GM12878 (cell line): ENCODE measurements around the gene CCSER1. TPM values are rescaled to one million over a fixed set of nuclear protein-coding genes. Genes with fewer than 3 reads are reported as not detected.

ENCODE experiments used
- ATAC-seq: fragments of 200-7000 bp; cut with Tn5 transposase; 3 replicates; pipeline ENCODE4 v1.9.1; 2020; ENCODE audit warnings: mild to moderate bottlenecking, moderate library complexity
- BruUV-seq: library from RNA; stranded (reverse); fragments of 400-500 nt; replicated peaks from 2 replicates; lab custom pipeline; 2021; lab: Mats Ljungman, UMichigan
- CTCF ChIA-PET: fragments of 300-600 bp; sonication (Branson Sonifier 250); formaldehyde crosslinking; extraction: SDS; loops from one replicate; lab custom pipeline; 2021; ENCODE audit warnings: inconsistent platforms; lab: Yijun Ruan, JAX
- POLR2A ChIA-PET: fragments of 350-600 bp; formaldehyde crosslinking; extraction: SDS; loops from one replicate; lab custom pipeline; 2021; ENCODE audit warnings: inconsistent platforms; lab: Charles Lee
- RAD21 ChIA-PET: fragments of 300-600 bp; sonication (Branson Sonifier 250); formaldehyde crosslinking; loops from one replicate; lab custom pipeline; 2023; ENCODE audit warnings: antibody characterized with exemption; ENCODE audit not compliant: unreplicated experiment; lab: Charles Lee
- SMC1A ChIA-PET: fragments of 300-600 bp; sonication (Branson Sonifier 250); formaldehyde crosslinking; loops from one replicate; lab custom pipeline; 2023; ENCODE audit not compliant: unreplicated experiment, uncharacterized antibody; lab: Charles Lee
- DNase-seq: peaks from one replicate; pipeline ENCODE4 v3.0.0-alpha.2; 2011; ENCODE audit warnings: low read depth, low spot score
- FAIRE-seq: peaks from 3 replicates; lab custom pipeline; 2011; peaks lifted over from hg19 to GRCh38; lab: Jason Lieb, UNC
- H2AFZ ChIP-seq: 2 replicates; pipeline ENCODE4 v1.6.0; 2011; ENCODE audit warnings: low read depth, low read length, control low read depth; ENCODE audit not compliant: control insufficient read depth
- H3K27ac ChIP-seq: 2 replicates; pipeline ENCODE4 v1.5.1; 2011; ENCODE audit warnings: control low read depth; ENCODE audit not compliant: control insufficient read depth, insufficient read depth
- H3K27me3 ChIP-seq, 2 experiments: replicated peaks in 1 of 2; 2 replicates each; pipeline versions ENCODE4 v1.6.0 to v1.6.1; 2011; ENCODE audit warnings: low read length in 1 of 2; ENCODE audit not compliant: control insufficient read depth in 2 of 2, insufficient read depth in 2 of 2
- H3K36me3 ChIP-seq, 2 experiments: 2 replicates each; pipeline ENCODE4 v1.5.1; 2011; ENCODE audit warnings: low read length in 1 of 2; ENCODE audit not compliant: control insufficient read depth in 2 of 2, insufficient read depth in 2 of 2
- H3K4me1 ChIP-seq: 2 replicates; pipeline ENCODE4 v1.6.1; 2011; ENCODE audit warnings: mild to moderate bottlenecking, low read length, moderate library complexity, mixed read lengths; ENCODE audit not compliant: control insufficient read depth, insufficient read depth
- H3K4me2 ChIP-seq: 2 replicates; pipeline ENCODE4 v1.6.0; 2011; ENCODE audit warnings: control low read depth; ENCODE audit not compliant: control insufficient read depth, insufficient read depth
- H3K4me3 ChIP-seq: fragments of 200-600 bp; sonication (generic); 2 replicates; pipeline ENCODE4 v1.5.1; 2016
- H3K79me2 ChIP-seq: 2 replicates; pipeline ENCODE4 v1.6.0; 2011; ENCODE audit warnings: low read length; ENCODE audit not compliant: control insufficient read depth, insufficient read depth
- H3K9ac ChIP-seq: 2 replicates; pipeline ENCODE4 v1.8.0; 2011; ENCODE audit warnings: low read length, control low read depth, mixed read lengths; ENCODE audit not compliant: control insufficient read depth, insufficient read depth
- H3K9me3 ChIP-seq: replicated peaks from 3 replicates; pipeline ENCODE4 v1.5.1; 2011; ENCODE audit warnings: mild to moderate bottlenecking, low read length; ENCODE audit not compliant: control insufficient read depth, insufficient read depth
- H4K20me1 ChIP-seq: 2 replicates; pipeline ENCODE4 v1.6.0; 2011; ENCODE audit not compliant: control insufficient read depth, insufficient read depth
- CREM ChIP-seq: IDR thresholded peaks from 2 replicates; pipeline ENCODE4 v1.6.1; 2014; ENCODE audit warnings: antibody characterized with exemption, low read depth
- DPF2 ChIP-seq: fragments of 450-650 bp; IDR thresholded peaks from 2 replicates; pipeline ENCODE4 v1.6.1; 2017; ENCODE audit warnings: mild to moderate bottlenecking
- GATAD2B ChIP-seq: fragments of 450-650 bp; conservative IDR thresholded peaks from 2 replicates; pipeline ENCODE4 v1.6.1; 2017; ENCODE audit warnings: low read depth, mild to moderate bottlenecking, moderate library complexity
- MYB ChIP-seq: fragments of 150-350 bp; IDR thresholded peaks from 2 replicates; pipeline ENCODE4 v1.6.1; 2014; ENCODE audit warnings: mild to moderate bottlenecking, low read depth, low read length, borderline replicate concordance
- NR2C1 ChIP-seq: fragments of 450-650 bp; IDR thresholded peaks from 2 replicates; pipeline ENCODE4 v1.6.1; 2017; ENCODE audit warnings: antibody characterized with exemption, mild to moderate bottlenecking, moderate library complexity
- RFX5 ChIP-seq: IDR thresholded peaks from 2 replicates; pipeline ENCODE4 v1.6.1; 2011; ENCODE audit warnings: low read depth, low read length, improper control_type of control experiment
- SREBF1 ChIP-seq: IDR thresholded peaks from 2 replicates; pipeline ENCODE4 v1.6.1; 2012; ENCODE audit warnings: mild to moderate bottlenecking, low read length
- TCF3 ChIP-seq: IDR thresholded peaks from 2 replicates; pipeline ENCODE4 v1.6.1; 2012; ENCODE audit warnings: low read depth, mild to moderate bottlenecking, low read length, borderline replicate concordance; ENCODE audit not compliant: insufficient read depth
- ZNF274 ChIP-seq: IDR thresholded peaks from one replicate; pipeline ENCODE4 v1.8.0; 2011; ENCODE audit not compliant: insufficient read length, insufficient read depth
- in situ Hi-C: fragments of 300-500 bp; cut with MboI; formaldehyde crosslinking; loops from 9 replicates; pipeline ENCODE4 v1.14.3; 2018; ENCODE audit warnings: mixed read lengths
- intact Hi-C: fragments of 100-400 bp; cut with micrococcal nuclease; formaldehyde crosslinking; loops from one replicate; pipeline ENCODE4 v1.14.2; 2022; ENCODE audit not compliant: unreplicated experiment
- polyA plus RNA-seq, 11 experiments: library from polyadenylated mRNA; depleted of rRNA in 4 of 11; unstranded in 6 of 11; stranded (reverse) in 5 of 11; fragments of >200 nt; fragmentation: Nextera tagmentation in 4 of 11; fragmentation: Illumina TruSeq in 1 of 11; extraction: Ambion mirVana in 4 of 11; extraction: Trizol in 1 of 11; gene quantifications; 1 replicate in 1 of 11; 2 replicates in 10 of 11; pipeline versions ENCODE4 v1.2.1 to v1.2.3, GENCODE V29; 2011 to 2016; ENCODE audit warnings: inconsistent platforms in 2 of 11, missing spikeins in 2 of 11, low read depth in 1 of 11
- total RNA-seq, 4 experiments: library from RNA; depleted of rRNA in 3 of 4; stranded (reverse); fragments of >200 nt in 3 of 4; fragmentation: Illumina TruSeq in 1 of 4; extraction: Trizol in 1 of 4; gene quantifications; 2 replicates each; pipeline versions ENCODE4 v1.2.1 to v1.2.3, GENCODE V29; 2013 to 2021
- TF ChIP-seq, protein P1 (sequence below): fragments of 450-650 bp; IDR thresholded peaks from 2 replicates; pipeline ENCODE4 v1.6.1; 2017; ENCODE audit warnings: antibody characterized with exemption, mild to moderate bottlenecking, moderate library complexity
- TF ChIP-seq, protein P2 (sequence below): IDR thresholded peaks from 2 replicates; pipeline ENCODE4 v1.6.1; 2011; ENCODE audit warnings: borderline replicate concordance, low read depth, mild to moderate bottlenecking, moderate library complexity, mixed read lengths, low read length; ENCODE audit not compliant: insufficient read depth; ENCODE audit errors: extremely low read length

Gene CCSER1
- total and polyA plus RNA-seq, 10 of the 15 experiments (the other 5 are each of a cell fraction or from before 2014, with no cell fraction given), result 0.22 to 2.7 (median 1.0) TPM

DNA sequence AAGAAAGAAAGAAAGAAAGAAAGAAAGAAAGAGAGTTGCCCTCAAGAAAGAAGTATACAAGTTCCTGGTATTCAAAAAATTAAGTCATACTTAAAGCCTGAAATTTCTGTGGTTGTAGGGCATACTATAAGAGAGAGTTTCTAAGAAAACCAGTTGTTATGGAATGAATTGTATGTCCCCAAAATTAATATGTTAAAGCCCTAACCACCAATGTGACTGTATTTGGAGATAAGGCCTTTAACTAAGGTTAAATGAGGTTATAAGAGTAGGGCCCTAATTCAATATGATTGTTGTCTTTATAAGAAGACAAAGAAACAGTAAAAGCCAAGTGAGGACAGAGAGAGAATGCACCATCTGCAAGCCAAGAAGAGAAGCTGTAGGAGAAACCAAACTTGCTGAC lies 521.1 kb downstream of the CCSER1 start:
- no peak overlapping the region for H3K4me2 ChIP-seq
- H3K9me3 ChIP-seq, result no peaks in the 10 kb centered on the region
- intact Hi-C loops, result no loop called here
- TF ChIP-seq, protein P1, sequence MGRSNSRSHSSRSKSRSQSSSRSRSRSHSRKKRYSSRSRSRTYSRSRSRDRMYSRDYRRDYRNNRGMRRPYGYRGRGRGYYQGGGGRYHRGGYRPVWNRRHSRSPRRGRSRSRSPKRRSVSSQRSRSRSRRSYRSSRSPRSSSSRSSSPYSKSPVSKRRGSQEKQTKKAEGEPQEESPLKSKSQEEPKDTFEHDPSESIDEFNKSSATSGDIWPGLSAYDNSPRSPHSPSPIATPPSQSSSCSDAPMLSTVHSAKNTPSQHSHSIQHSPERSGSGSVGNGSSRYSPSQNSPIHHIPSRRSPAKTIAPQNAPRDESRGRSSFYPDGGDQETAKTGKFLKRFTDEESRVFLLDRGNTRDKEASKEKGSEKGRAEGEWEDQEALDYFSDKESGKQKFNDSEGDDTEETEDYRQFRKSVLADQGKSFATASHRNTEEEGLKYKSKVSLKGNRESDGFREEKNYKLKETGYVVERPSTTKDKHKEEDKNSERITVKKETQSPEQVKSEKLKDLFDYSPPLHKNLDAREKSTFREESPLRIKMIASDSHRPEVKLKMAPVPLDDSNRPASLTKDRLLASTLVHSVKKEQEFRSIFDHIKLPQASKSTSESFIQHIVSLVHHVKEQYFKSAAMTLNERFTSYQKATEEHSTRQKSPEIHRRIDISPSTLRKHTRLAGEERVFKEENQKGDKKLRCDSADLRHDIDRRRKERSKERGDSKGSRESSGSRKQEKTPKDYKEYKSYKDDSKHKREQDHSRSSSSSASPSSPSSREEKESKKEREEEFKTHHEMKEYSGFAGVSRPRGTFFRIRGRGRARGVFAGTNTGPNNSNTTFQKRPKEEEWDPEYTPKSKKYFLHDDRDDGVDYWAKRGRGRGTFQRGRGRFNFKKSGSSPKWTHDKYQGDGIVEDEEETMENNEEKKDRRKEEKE, result no peak
- TF ChIP-seq, protein P2, sequence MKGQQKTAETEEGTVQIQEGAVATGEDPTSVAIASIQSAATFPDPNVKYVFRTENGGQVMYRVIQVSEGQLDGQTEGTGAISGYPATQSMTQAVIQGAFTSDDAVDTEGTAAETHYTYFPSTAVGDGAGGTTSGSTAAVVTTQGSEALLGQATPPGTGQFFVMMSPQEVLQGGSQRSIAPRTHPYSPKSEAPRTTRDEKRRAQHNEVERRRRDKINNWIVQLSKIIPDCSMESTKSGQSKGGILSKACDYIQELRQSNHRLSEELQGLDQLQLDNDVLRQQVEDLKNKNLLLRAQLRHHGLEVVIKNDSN, result no peak
- TF ChIP-seq ZNF274 (no peak), RFX5 (no peak), MYB (no peak), NR2C1 (no peak), DPF2 (no peak), GATAD2B (no peak), TCF3 (no peak), CREM (no peak), SREBF1 (no peak)
- TF ChIP-seq, all 136 proteins: peak for 0
- Histone ChIP-seq H3K79me2 (no peaks in the 10 kb centered on the region), H3K4me3 (no peak overlapping the region), H3K27me3 (no peaks in the 10 kb centered on the region), H2AFZ (no peak overlapping the region), H4K20me1 (no peaks in the 10 kb centered on the region), H3K4me1 (no peaks in the 10 kb centered on the region), H3K9ac (no peak overlapping the region), H3K27ac (no peak overlapping the region), H3K36me3 (no peaks in the 10 kb centered on the region)
- RAD21 ChIA-PET, result no interaction called here
- no peak for ATAC-seq
- CTCF ChIA-PET, result no interaction called here
- FAIRE-seq, result no peak
- SMC1A ChIA-PET, result no interaction called here
- no TSS peak for BruUV-seq
- in situ Hi-C loops, result no loop called here
- POLR2A ChIA-PET, result no interaction called here
- no peak for DNase-seq
